PC-9 (cell line): ENCODE results near the gene MAGEA9B.

ENCODE experiments used
- EZH2 ChIP-seq: fragments of 200-600 bp; sonication (generic); IDR thresholded peaks from 2 replicates; pipeline ENCODE4 v1.8.0; 2017; ENCODE audit warnings: antibody characterized with exemption, low read depth
- TF ChIP-seq, protein P1 (sequence below): fragments of 200-600 bp; sonication (generic); conservative IDR thresholded peaks from 2 replicates; pipeline ENCODE4 v1.6.1; 2017; ENCODE audit warnings: mixed run types, antibody characterized with exemption, mild to moderate bottlenecking, moderate library complexity

DNA sequence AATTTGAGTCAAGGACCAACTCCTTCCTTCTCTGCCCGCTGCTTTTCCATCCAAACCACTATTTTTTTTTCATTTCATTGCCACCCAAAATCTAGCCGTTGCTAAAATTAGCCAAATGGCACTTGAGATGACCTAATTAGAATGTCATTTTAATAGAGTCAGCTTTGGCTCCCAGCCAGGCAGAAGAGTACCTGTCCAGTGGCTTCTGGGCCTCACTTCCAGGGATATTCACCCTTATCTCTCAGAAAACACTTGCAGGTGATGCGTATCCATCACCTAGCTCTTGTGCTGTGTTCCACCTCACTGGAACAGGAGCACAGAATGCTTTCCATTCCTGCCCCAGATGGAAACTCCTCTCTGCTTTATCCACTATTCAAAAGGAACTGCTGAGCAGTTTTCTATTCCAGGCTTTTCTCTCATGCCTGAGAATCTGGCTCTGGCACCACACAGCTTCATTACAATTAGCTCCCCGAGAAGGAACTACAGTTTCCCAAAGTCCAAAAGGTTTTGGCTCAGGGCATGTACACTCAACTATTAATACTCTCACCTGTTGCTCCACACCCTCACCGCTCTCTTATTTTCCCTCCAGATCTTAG, 18.5 kb downstream of the MAGEA9B start:
- TF ChIP-seq, protein P1, sequence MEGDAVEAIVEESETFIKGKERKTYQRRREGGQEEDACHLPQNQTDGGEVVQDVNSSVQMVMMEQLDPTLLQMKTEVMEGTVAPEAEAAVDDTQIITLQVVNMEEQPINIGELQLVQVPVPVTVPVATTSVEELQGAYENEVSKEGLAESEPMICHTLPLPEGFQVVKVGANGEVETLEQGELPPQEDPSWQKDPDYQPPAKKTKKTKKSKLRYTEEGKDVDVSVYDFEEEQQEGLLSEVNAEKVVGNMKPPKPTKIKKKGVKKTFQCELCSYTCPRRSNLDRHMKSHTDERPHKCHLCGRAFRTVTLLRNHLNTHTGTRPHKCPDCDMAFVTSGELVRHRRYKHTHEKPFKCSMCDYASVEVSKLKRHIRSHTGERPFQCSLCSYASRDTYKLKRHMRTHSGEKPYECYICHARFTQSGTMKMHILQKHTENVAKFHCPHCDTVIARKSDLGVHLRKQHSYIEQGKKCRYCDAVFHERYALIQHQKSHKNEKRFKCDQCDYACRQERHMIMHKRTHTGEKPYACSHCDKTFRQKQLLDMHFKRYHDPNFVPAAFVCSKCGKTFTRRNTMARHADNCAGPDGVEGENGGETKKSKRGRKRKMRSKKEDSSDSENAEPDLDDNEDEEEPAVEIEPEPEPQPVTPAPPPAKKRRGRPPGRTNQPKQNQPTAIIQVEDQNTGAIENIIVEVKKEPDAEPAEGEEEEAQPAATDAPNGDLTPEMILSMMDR = no peak
- TF ChIP-seq EZH2 = no peak
